SKM-1 (cell line): ENCODE results near the gene PDZRN3.
"Not testable (repeated sequence)": the region's sequence is repeated elsewhere in the genome, so short reads cannot be mapped to it uniquely, and the experiment has no call there.

Source experiments
- DNase-seq: peaks from one replicate; lab custom pipeline; 2025; ENCODE audit not compliant: unreplicated experiment; lab: John Stamatoyannopoulos, UW

PDZRN3 gene

GRCh38 chr3:73592154-73593144 lies 32.3 kb downstream of the PDZRN3 start:
- DNase-seq, result no peak

DNA sequence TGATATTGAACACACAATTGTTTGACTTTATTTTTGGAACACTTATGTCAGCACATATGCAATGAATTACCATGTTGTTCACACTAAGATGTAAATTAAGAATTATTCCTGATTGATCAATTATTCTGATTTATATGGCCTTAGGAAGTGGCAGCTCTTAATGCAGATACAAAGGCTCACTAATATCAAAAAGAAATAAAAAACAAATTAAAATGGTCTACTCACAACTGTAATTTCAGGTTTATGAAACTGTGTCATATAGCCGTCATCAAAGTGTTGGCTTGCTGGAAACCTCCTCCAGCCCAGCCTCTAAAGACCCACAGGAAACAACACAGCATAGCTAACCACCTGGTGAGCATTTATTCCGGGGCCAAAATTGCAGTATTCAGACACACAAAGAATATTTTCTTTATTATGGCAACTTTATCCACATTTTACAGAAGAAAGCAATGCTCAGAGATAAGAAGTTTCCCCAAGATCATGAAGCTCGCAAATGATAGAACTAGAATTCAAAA lies 33.4 kb downstream of the PDZRN3 start:
- DNase-seq, result no peak

DNA sequence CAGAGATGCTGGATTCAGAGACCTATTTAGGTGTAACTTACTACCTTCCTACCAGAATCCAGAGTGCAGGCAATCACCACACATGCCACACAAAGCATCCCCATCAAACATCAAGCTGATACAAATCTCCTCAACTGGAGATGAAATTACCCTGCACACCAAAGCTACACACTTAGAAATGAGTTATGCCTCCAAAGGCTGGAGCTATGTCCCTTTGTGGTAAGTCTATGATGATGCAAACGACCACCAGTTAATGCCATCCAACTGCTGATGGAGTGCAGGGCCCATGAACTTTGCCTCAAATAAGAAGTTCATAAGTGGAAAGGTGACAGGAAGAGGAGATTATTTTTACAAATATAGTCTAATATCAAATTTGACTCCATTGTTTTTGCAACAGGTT lies 38.1 kb downstream of the PDZRN3 start:
- DNase-seq, result no peak

- DNase-seq, result no peak
These were observed 38.6 kb downstream of the PDZRN3 start for GRCh38 chr3:73586190-73586589.

DNA sequence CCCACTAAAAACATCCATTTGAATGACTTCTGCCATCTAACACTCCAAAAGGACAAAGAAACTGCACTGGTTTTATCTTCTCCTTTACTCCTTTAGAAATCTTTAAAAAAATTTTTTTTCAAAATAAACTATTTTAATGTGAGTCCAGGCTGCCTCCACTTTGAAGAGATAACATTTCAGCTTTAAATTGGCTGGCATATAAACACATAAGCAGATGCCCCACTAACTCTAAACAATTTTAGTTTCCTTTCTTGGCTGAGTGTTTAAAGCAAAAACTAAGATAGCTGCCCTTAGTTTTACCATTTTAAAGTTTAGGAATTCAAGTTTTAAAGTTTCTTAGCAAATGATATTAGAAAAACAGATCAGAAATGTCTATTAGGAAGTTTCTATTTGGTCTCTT lies 39.9 kb downstream of the PDZRN3 start:
- no peak for DNase-seq

DNA sequence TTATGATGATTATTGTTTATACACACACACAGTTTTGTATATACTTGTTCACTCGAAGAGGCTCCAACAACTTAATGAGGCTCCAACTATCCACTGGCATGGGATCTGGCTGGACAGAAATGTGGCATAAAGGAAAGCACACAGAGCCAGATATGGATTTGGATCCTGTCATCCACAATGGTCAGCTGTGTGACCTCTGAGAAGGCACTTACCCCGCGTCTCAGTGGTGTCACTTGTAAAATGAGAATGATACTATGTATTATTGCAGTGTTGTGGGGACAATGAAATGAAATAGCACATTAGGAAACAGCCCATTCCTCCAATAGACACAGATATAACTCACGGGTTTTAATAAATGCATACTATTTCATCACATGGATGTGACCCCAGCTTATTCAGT lies 42.2 kb downstream of the PDZRN3 start:
- DNase-seq, result no peak

- no peak for DNase-seq
These were observed 43.5 kb downstream of the PDZRN3 start for GRCh38 chr3:73581134-73581846.

DNA sequence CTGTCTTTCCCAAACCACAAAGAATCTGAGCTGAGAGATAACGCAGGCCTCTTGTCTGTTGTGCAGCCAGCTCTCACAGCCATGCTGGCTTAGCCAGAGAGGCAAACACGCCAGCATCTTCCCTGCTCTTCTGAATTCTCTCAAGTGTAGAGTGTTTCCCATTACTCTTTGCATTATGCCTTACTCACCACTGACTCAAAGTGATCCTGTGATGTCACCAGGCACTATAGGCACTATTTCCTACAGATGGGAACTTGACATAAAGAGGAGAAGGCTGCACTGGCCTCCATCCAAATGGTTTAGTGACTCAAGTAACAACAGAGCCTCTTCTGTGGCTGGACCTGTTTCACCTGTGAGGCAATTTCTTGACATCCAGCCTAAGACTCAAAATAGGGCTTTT lies 44.4 kb downstream of the PDZRN3 start:
- no peak for DNase-seq

GRCh38 chr3:73577704-73578103 lies 47.0 kb downstream of the PDZRN3 start:
- DNase-seq, result no peak

GRCh38 chr3:73576999-73577461 lies 47.7 kb downstream of the PDZRN3 start:
- no peak for DNase-seq

DNA sequence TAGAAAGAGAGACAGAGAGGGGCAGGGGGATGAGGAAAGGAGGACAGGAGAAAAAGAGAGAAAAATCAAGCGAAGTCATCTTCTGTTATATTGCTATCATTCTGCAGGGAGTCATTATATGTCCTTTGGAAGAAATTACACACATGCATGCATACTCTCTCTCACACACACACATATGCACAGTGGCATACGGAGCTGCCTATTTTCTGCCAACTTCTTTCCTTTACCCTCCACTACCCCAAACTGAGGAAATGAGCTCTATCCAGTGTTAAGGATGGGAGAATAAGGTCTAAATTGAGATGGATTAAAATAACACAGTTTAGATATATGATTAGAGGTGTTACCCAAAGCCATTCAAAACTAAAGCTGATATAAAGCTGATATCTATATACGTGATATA lies 48.8 kb downstream of the PDZRN3 start:
- no peak for DNase-seq

GRCh38 chr3:73575519-73575918 lies 49.2 kb downstream of the PDZRN3 start:
- no peak for DNase-seq

DNA sequence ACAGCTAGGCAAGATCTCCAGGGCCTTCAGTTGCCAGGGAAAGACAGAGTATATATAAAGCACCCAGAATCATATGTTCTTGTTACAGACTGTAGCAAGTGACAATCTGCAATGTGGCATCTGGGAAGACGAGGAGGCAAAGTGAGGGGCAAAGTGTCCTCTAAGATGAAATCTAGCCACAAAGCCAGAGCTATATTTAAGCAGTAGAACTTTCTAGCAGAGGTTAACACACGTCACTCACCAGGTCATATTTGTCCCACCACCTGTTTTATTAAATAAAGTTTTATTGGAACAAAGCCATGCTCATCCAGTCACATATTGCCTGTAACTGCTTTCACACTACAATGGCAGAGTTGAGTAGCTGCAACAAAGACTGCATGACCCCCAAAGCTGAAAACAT lies 51.5 kb downstream of the PDZRN3 start:
- DNase-seq, result no peak

- no peak for DNase-seq
These were observed 52.4 kb downstream of the PDZRN3 start for GRCh38 chr3:73572368-73572767.

DNA sequence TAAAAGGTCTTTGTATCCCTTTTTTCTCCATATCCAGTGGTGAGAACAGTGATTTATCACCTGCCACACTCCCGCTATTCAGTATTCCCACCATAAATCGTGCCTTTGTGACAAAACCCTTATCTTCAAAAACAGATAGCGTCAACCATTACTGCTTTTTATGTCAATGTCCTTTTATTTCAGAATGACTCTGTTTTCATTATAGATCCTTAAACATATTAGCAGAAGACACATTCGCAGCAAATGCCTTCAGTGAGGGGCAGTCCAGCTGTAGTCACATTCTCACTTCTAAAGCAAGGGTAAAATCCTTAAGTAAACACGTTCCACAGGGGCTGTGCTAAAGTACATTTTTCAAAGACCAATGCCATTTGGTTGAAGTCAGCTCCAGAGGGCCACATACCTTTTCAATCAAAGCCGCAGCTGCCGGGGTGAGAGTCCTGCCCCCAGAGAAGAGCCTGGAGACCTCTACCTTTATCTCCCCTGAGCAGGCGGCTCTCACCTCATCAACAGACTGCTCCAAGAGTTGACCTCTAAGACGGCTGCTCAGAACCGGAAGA lies 53.4 kb downstream of the PDZRN3 start:
- no peak for DNase-seq

- DNase-seq, result no peak
These were observed 55.4 kb downstream of the PDZRN3 start for GRCh38 chr3:73569246-73569760.

DNA sequence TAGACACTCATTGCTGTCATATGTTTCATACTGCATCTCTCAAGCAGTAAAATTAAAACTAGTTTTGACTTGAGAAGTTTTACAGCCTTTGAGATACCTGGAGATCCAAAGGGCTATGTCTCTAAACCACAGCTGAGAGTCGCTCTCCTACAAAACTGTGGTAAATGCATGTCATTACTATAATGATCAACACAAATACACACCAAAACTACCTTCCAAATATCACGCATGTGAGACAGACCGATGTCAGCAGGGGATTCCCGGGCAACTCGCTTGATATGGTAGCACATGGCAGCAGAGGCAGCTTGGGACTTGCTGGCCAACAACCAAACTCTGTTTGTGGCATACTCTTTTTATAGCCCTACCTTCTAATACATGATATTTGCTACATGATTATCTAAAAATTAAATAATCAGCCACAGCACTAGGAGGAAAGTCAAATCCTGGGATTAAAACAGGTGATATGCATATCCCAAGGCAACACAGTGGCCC lies 56.3 kb downstream of the PDZRN3 start:
- no peak for DNase-seq

GRCh38 chr3:73565374-73565773 lies 59.4 kb downstream of the PDZRN3 start:
- DNase-seq, result not testable (repeated sequence)

GRCh38 chr3:73563896-73564582 lies 60.7 kb downstream of the PDZRN3 start:
- DNase-seq, result no peak

DNA sequence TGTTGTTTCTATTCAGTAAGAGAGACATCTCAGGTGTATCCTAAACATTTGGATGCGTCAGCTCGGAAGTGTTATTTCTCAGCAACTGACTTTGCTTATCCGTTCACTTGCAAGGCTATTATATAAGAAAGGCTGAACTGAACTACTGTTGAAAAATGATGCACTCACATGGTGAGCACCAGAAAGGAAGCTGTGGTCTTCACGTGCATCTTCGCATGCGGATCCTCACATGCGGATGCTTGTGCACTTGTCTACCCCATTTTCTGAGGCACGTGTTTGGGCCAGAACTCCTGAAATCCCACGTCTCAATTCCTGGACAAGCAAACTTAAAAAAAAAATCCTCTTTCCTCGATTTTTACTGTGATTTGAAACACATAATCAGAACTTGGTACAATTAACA lies 63.2 kb downstream of the PDZRN3 start:
- no peak for DNase-seq

DNA sequence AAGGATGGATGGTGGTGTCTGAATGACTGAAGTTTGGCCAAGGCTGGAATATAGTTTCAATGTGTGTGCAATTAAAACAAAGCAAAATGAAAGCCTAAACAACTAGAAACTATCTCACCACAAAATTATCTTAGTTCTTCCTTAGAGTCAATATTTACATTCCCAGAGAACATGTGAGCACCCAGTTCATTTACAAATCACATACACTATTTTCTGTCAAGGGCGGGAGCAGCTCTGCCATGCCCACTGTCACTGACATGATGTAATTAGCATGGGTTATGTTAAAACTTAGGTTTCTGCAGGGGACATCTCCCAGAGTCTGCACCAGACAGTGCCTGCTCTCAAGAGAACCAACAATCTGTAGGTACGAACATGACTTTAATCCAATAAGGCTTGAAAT lies 65.0 kb downstream of the PDZRN3 start:
- DNase-seq, result no peak
